HepG2 (cell line): Measurements from ENCODE around the gene RHBDD1. TPM values are rescaled to one million over a fixed set of nuclear protein-coding genes. Genes with fewer than 3 reads are reported as not detected.

Source experiments
- FIP1L1 ChIP-seq: fragments of 200-400 bp; formaldehyde crosslinking; IDR thresholded peaks from 2 replicates; pipeline ENCODE4 v1.6.1; 2018; ENCODE audit warnings: low read depth, mild to moderate bottlenecking, low read length, moderate library complexity, borderline replicate concordance; ENCODE audit not compliant: insufficient read depth
- FLYWCH1 ChIP-seq: sonication (generic); formaldehyde crosslinking; IDR thresholded peaks from 2 replicates; pipeline ENCODE4 v1.8.1; 2023; ENCODE audit warnings: mild to moderate bottlenecking, missing genetic modification reagents
- HIVEP1 ChIP-seq: sonication (generic); formaldehyde crosslinking; IDR thresholded peaks from 2 replicates; pipeline ENCODE4 v1.4.0; 2020; ENCODE audit warnings: mild to moderate bottlenecking, missing genetic modification reagents
- MAFF ChIP-seq: IDR thresholded peaks from 2 replicates; pipeline ENCODE4 v1.6.1; 2011; ENCODE audit warnings: low read depth, low read length, improper control_type of control experiment
- MXD1 ChIP-seq: sonication (generic); formaldehyde crosslinking; IDR thresholded peaks from 2 replicates; pipeline ENCODE4 v1.4.0; 2020; ENCODE audit warnings: mild to moderate bottlenecking, missing genetic modification reagents
- NFIC ChIP-seq: IDR thresholded peaks from 2 replicates; pipeline ENCODE4 v1.6.1; 2012; ENCODE audit warnings: mild to moderate bottlenecking, low read length, inconsistent platforms
- RBFOX2 ChIP-seq: fragments of 200-400 bp; formaldehyde crosslinking; IDR thresholded peaks from 2 replicates; pipeline ENCODE4 v1.6.1; 2017; ENCODE audit warnings: low read depth, mild to moderate bottlenecking, low read length
- SIX1 ChIP-seq: sonication (generic); formaldehyde crosslinking; IDR thresholded peaks from 2 replicates; pipeline ENCODE4 v1.4.0; 2020; ENCODE audit warnings: missing genetic modification reagents, borderline replicate concordance
- SRSF4 ChIP-seq: fragments of 200-400 bp; formaldehyde crosslinking; IDR thresholded peaks from one replicate; pipeline ENCODE4 v1.6.1; 2018; ENCODE audit warnings: mild to moderate bottlenecking, low read depth, low read length, moderate library complexity; ENCODE audit not compliant: poor library complexity, severe bottlenecking
- ZBTB21 ChIP-seq: sonication (generic); formaldehyde crosslinking; IDR thresholded peaks from 2 replicates; pipeline ENCODE4 v1.4.0; 2020; ENCODE audit warnings: missing genetic modification reagents
- ZBTB40 ChIP-seq, 2 experiments: fragments of 450-650 bp in 1 of 2; sonication (generic) in 1 of 2; formaldehyde crosslinking in 1 of 2; IDR thresholded peaks; 2 replicates each; pipeline versions ENCODE4 v1.6.1 to v1.8.0; 2016 to 2022; ENCODE audit warnings: antibody characterized with exemption in 1 of 2, mild to moderate bottlenecking in 1 of 2, missing genetic modification reagents in 1 of 2
- ZNF33A ChIP-seq: sonication (generic); formaldehyde crosslinking; IDR thresholded peaks from 2 replicates; pipeline ENCODE4 v1.5.1; 2020; ENCODE audit warnings: missing genetic modification reagents, mild to moderate bottlenecking, moderate library complexity, borderline replicate concordance
- ZNF382 ChIP-seq: sonication (generic); formaldehyde crosslinking; IDR thresholded peaks from 2 replicates; pipeline ENCODE4 v1.5.0; 2020; ENCODE audit warnings: missing genetic modification reagents, mild to moderate bottlenecking, borderline replicate concordance
- ZNF557 ChIP-seq: sonication (generic); formaldehyde crosslinking; IDR thresholded peaks from 2 replicates; pipeline ENCODE4 v1.4.0; 2020; ENCODE audit warnings: missing genetic modification reagents
- ZNF687 ChIP-seq: sonication (generic); formaldehyde crosslinking; IDR thresholded peaks from 2 replicates; pipeline ENCODE4 v1.5.1; 2020; ENCODE audit warnings: mild to moderate bottlenecking, missing genetic modification reagents, moderate library complexity
- polyA plus RNA-seq, 8 experiments: library from polyadenylated mRNA; depleted of rRNA in 3 of 8; stranded (reverse) in 7 of 8; unstranded in 1 of 8; fragments of >200 nt; fragmentation: Illumina TruSeq in 4 of 8; extraction: Trizol in 4 of 8; gene quantifications; 2 replicates each; pipeline versions ENCODE4 v1.2.1 to v1.2.3, GENCODE V29; 2011 to 2016; ENCODE audit warnings: low read depth in 4 of 8, missing spikeins in 1 of 8, mixed read lengths in 1 of 8; ENCODE audit not compliant: insufficient read depth in 1 of 8
- total RNA-seq, 5 experiments: library from RNA; depleted of rRNA; stranded (reverse); fragments of >200 nt; fragmentation: Illumina TruSeq; extraction: Trizol; gene quantifications; 2 replicates each; pipeline ENCODE4 v1.2.3, GENCODE V29; 2016; ENCODE audit warnings: low read depth in 1 of 5

Gene RHBDD1
- total and polyA plus RNA-seq, 2 of the 13 experiments (the other 11 are each of a cell fraction or from before 2014, with no cell fraction given) = 8.2 to 9.5 TPM

- no peak for TF ChIP-seq ZBTB40 (IDR thresholded peaks at IDR 0.05)
- TF ChIP-seq ZBTB40 (CRISPR knock-in tag; IDR thresholded peaks at IDR 0.05) = no peak
- TF ChIP-seq ZNF557 = no peak
- no peak for TF ChIP-seq FIP1L1
- no peak for TF ChIP-seq MAFF
- no peak for TF ChIP-seq ZBTB21 (CRISPR knock-in tag)
- TF ChIP-seq RBFOX2 = peak; percentile 61
- 0 out of 2 replicates have a peak, but pooled peaks have one; percentile 33 for TF ChIP-seq FLYWCH1
- no peak for TF ChIP-seq ZNF33A (CRISPR knock-in tag)
- TF ChIP-seq SRSF4 = no peak
- no peak for TF ChIP-seq SIX1
- peak; percentile 1 for TF ChIP-seq ZNF687 (CRISPR knock-in tag)
- no peak for TF ChIP-seq HIVEP1 (CRISPR knock-in tag)
- no peak; the same call in 1 of the 2 replicates for TF ChIP-seq MXD1 (CRISPR knock-in tag)
- TF ChIP-seq NFIC = no peak
- no peak for TF ChIP-seq ZNF382 (CRISPR knock-in tag)
These were observed 37.2 kb upstream of the RHBDD1 start (continued) for GRCh38 chr2:226798422-226799210.
